H1 (cell line): ENCODE data around the gene GMNN. TPM values are rescaled to one million over a fixed set of nuclear protein-coding genes. Genes with fewer than 3 reads are reported as not detected.
"Not testable (repeated sequence)": the region's sequence is repeated elsewhere in the genome, so short reads cannot be mapped to it uniquely, and the experiment has no call there.

Source experiments
- CTCF ChIA-PET: fragments of 300-600 bp; sonication (Branson Sonifier 250); formaldehyde crosslinking; loops from one replicate; lab custom pipeline; 2021; ENCODE audit not compliant: partially characterized antibody; lab: Charles Lee
- POLR2A ChIA-PET: fragments of 300-600 bp; sonication (Branson Sonifier 250); formaldehyde crosslinking; loops from one replicate; lab custom pipeline; 2021; ENCODE audit warnings: inconsistent platforms; ENCODE audit not compliant: partially characterized antibody; lab: Charles Lee
- DNase-seq, 2 experiments: peaks; one replicate each; pipeline versions ENCODE4 v3.0.0 to v3.0.0-alpha.2; 2010 to 2022; ENCODE audit warnings: low spot score in 2 of 2, low read depth in 1 of 2, mixed read lengths in 1 of 2
- FAIRE-seq: peaks from 2 replicates; lab custom pipeline; 2011; peaks lifted over from hg19 to GRCh38; lab: Jason Lieb, UNC
- H2AFZ ChIP-seq: 2 replicates; pipeline ENCODE4 v1.8.1; 2012; ENCODE audit warnings: low read length, inconsistent platforms
- H2AK5ac ChIP-seq: 2 replicates; pipeline ENCODE4 v1.6.1; 2013; ENCODE audit warnings: low read depth, low read length
- H2BK120ac ChIP-seq: replicated peaks from 2 replicates; pipeline ENCODE3; 2013; ENCODE audit warnings: low read depth, low read length, inconsistent platforms
- H2BK12ac ChIP-seq: 2 replicates; pipeline ENCODE4 v1.6.1; 2013; ENCODE audit warnings: low read depth, low read length
- H2BK15ac ChIP-seq: 2 replicates; pipeline ENCODE4 v1.6.1; 2013; ENCODE audit warnings: low read length
- H2BK20ac ChIP-seq: 2 replicates; pipeline ENCODE4 v1.6.1; 2013; ENCODE audit warnings: low read length
- H2BK5ac ChIP-seq: 2 replicates; pipeline ENCODE4 v1.6.1; 2013; ENCODE audit warnings: low read depth, low read length
- H3K14ac ChIP-seq: 2 replicates; pipeline ENCODE4 v1.6.1; 2013; ENCODE audit warnings: inconsistent platforms; ENCODE audit not compliant: insufficient read length
- H3K18ac ChIP-seq: 2 replicates; pipeline ENCODE4 v1.6.1; 2013; ENCODE audit warnings: low read length; ENCODE audit errors: extremely low read depth
- H3K23ac ChIP-seq: 2 replicates; pipeline ENCODE4 v1.6.1; 2013; ENCODE audit warnings: inconsistent platforms; ENCODE audit not compliant: insufficient read length
- H3K23me2 ChIP-seq: 2 replicates; pipeline ENCODE4 v1.6.1; 2013; ENCODE audit warnings: low read depth, low read length
- H3K27ac ChIP-seq: 2 replicates; pipeline ENCODE4 v1.6.1; 2011; ENCODE audit warnings: low read depth, low read length, inconsistent platforms
- H3K27me3 ChIP-seq, 4 experiments: replicated peaks in 1 of 4; 1 replicate in 1 of 4; 2 replicates in 3 of 4; pipeline versions ENCODE4 v1.6.1 to v1.8.1; 2011 to 2013; ENCODE audit warnings: low read length in 3 of 4, mild to moderate bottlenecking in 3 of 4, inconsistent platforms in 2 of 4, mixed read lengths in 2 of 4, moderate library complexity in 1 of 4; ENCODE audit not compliant: control insufficient read depth in 3 of 4, insufficient read depth in 3 of 4; ENCODE audit errors: extremely low read depth in 1 of 4
- H3K36me3 ChIP-seq, 4 experiments: 2 replicates each; pipeline versions ENCODE4 v1.6.1 to v1.8.1; 2011 to 2013; ENCODE audit warnings: mild to moderate bottlenecking in 4 of 4, low read length in 3 of 4, moderate library complexity in 2 of 4, control low read depth in 1 of 4, inconsistent platforms in 1 of 4; ENCODE audit not compliant: insufficient read depth in 4 of 4, control insufficient read depth in 2 of 4
- H3K4ac ChIP-seq: replicated peaks from 2 replicates; pipeline ENCODE3; 2013; ENCODE audit warnings: low read length, low read depth, mixed read lengths, inconsistent platforms; ENCODE audit not compliant: insufficient read length
- H3K4me1 ChIP-seq, 4 experiments: replicated peaks in 1 of 4; 1 replicate in 1 of 4; 2 replicates in 3 of 4; pipeline versions ENCODE4 v1.6.1 to v1.8.1; 2011 to 2013; ENCODE audit warnings: low read length in 3 of 4, inconsistent platforms in 2 of 4, mixed read lengths in 1 of 4; ENCODE audit not compliant: insufficient read depth in 4 of 4, control insufficient read depth in 3 of 4
- H3K4me2 ChIP-seq, 2 experiments: 2 replicates each; pipeline versions ENCODE4 v1.6.1 to v1.8.1; 2011 to 2013; ENCODE audit warnings: low read depth in 2 of 2, low read length in 2 of 2, control low read depth in 1 of 2, inconsistent platforms in 1 of 2, mild to moderate bottlenecking in 1 of 2; ENCODE audit not compliant: insufficient read depth in 1 of 2
- H3K4me3 ChIP-seq, 4 experiments: fragments of 200-600, 300-600 bp in 1 of 4; sonication (generic), shearing (Covaris generic), sonication (Bioruptor Twin) in 1 of 4; 2 replicates each; pipeline versions ENCODE4 v1.5.1 to v1.8.1; 2011 to 2016; ENCODE audit warnings: low read length in 4 of 4, low read depth in 3 of 4, control low read depth in 2 of 4, inconsistent platforms in 2 of 4, mild to moderate bottlenecking in 2 of 4, mixed read lengths in 1 of 4, moderate library complexity in 1 of 4; ENCODE audit not compliant: insufficient read depth in 2 of 4; ENCODE audit errors: extremely low read depth in 1 of 4
- H3K56ac ChIP-seq: replicated peaks from 2 replicates; pipeline ENCODE3; 2013; ENCODE audit warnings: low read depth, mild to moderate bottlenecking, mixed read lengths, low read length, inconsistent platforms; ENCODE audit not compliant: insufficient read length
- H3K79me1 ChIP-seq: 2 replicates; pipeline ENCODE4 v1.6.1; 2013; ENCODE audit warnings: low read depth, low read length, control low read depth
- H3K79me2 ChIP-seq, 2 experiments: 2 replicates each; pipeline versions ENCODE4 v1.6.1 to v1.8.1; 2012 to 2013; ENCODE audit warnings: low read length in 2 of 2, mild to moderate bottlenecking in 2 of 2, inconsistent platforms in 1 of 2; ENCODE audit not compliant: insufficient read depth in 2 of 2, control insufficient read depth in 1 of 2
- H3K9ac ChIP-seq, 4 experiments: replicated peaks in 1 of 4; 1 replicate in 1 of 4; 2 replicates in 3 of 4; pipeline versions ENCODE4 v1.6.1 to v1.8.1; 2011 to 2013; ENCODE audit warnings: low read depth in 3 of 4, low read length in 3 of 4, control low read depth in 2 of 4, mild to moderate bottlenecking in 2 of 4, moderate library complexity in 2 of 4, inconsistent platforms in 1 of 4; ENCODE audit errors: extremely low read depth in 1 of 4
- H3K9me3 ChIP-seq, 2 experiments: 2 replicates each; pipeline versions ENCODE4 v1.6.1 to v1.8.1; 2012 to 2013; ENCODE audit warnings: mild to moderate bottlenecking in 2 of 2, moderate library complexity in 2 of 2, control low read depth in 1 of 2, inconsistent platforms in 1 of 2, low read depth in 1 of 2, low read length in 1 of 2, mixed read lengths in 1 of 2; ENCODE audit not compliant: insufficient read depth in 2 of 2
- H4K20me1 ChIP-seq, 2 experiments: replicated peaks in 1 of 2; 2 replicates each; pipeline versions ENCODE3 to v1.8.1; 2011 to 2013; ENCODE audit warnings: inconsistent platforms in 2 of 2, low read length in 2 of 2, mild to moderate bottlenecking in 1 of 2; ENCODE audit not compliant: insufficient read depth in 2 of 2, control insufficient read depth in 1 of 2
- H4K5ac ChIP-seq: 2 replicates; pipeline ENCODE4 v1.6.1; 2013; ENCODE audit warnings: low read length, low read depth, mixed read lengths, inconsistent platforms; ENCODE audit not compliant: insufficient read length
- H4K8ac ChIP-seq: 2 replicates; pipeline ENCODE4 v1.8.0; 2013; ENCODE audit warnings: mild to moderate bottlenecking, moderate library complexity, low read length, inconsistent platforms; ENCODE audit not compliant: insufficient read depth; ENCODE audit errors: extremely low read depth
- H4K91ac ChIP-seq: replicated peaks from 2 replicates; pipeline ENCODE3; 2013; ENCODE audit warnings: low read length, mixed read lengths, inconsistent platforms; ENCODE audit not compliant: insufficient read length
- WGBS, 2 experiments: shearing (Covaris generic) in 1 of 2; methylation state at CpG; one replicate each; pipeline versions ENCODE4 v1.1.6 to v1.1.7; 2013 to 2015; ENCODE audit warnings: low lambda C conversion rate in 2 of 2, mixed read lengths in 2 of 2, inconsistent platforms in 1 of 2, low coverage in 1 of 2, missing lambda C conversion rate in 1 of 2; ENCODE audit not compliant: insufficient replicate concordance in 2 of 2, insufficient coverage in 1 of 2, insufficient read length in 1 of 2; ENCODE audit errors: extremely low coverage in 1 of 2, missing lambda C conversion rate in 1 of 2; 5-methylcytosine and 5-hydroxymethylcytosine counted together
- polyA plus RNA-seq, 7 experiments: library from polyadenylated mRNA; depleted of rRNA in 3 of 7; stranded (reverse) in 5 of 7; unstranded in 2 of 7; fragments of >200 nt in 5 of 7; fragments of 200-250 nt in 2 of 7; gene quantifications; 1 replicate in 5 of 7; 2 replicates in 1 of 7; 4 replicates in 1 of 7; pipeline versions ENCODE4 v1.2.1 to v1.2.3, GENCODE V29; 2011 to 2013; ENCODE audit warnings: missing spikeins in 2 of 7, mixed read lengths in 2 of 7
- total RNA-seq: library from RNA; stranded (reverse); fragmentation: NEBNext Ultra II Directional; extraction: Animal tissue kit (Norgen Biotek cat#: 25700); gene quantifications from 2 replicates; pipeline ENCODE4 v1.2.1, GENCODE V29; 2021

GMNN gene
- total and polyA plus RNA-seq, 2 of the 8 experiments (the other 6 are each of a cell fraction or from before 2014, with no cell fraction given) = 65.9 to 101 TPM

DNA sequence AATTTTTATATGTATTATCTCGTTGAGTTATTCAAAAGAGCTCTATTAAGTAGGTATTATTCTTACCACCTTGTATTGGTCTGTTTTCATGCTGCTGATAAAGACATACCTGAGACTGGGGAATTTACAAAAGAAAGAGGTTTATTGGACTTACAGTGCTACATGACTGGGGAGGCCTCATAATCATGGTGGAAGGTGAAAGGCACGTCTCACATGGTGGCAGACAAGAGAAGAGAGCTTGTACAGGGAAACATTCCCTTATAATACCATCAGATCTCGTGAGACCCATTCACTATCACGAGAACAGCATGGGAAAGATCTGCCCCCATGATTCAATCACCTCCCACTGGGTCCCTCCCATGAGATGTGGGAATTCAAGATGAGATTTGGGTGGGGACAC is 20.4 kb upstream of the GMNN start:
- 84% methylated on average over 4 of the region's 4 CpGs; no CpG with 5 or more reads in 1 of the 2 experiments for WGBS, 2 experiments
- H3K27ac ChIP-seq, H2AK5ac ChIP-seq, H2BK20ac ChIP-seq, H3K4me3 ChIP-seq, H3K4me1 ChIP-seq, H2BK15ac ChIP-seq, H3K23me2 ChIP-seq, FAIRE-seq, H3K9ac ChIP-seq, H2BK12ac ChIP-seq, H4K5ac ChIP-seq, H3K9me3 ChIP-seq, H3K27me3 ChIP-seq, H3K36me3 ChIP-seq, H2BK5ac ChIP-seq, H3K4me2 ChIP-seq, H3K79me1 ChIP-seq, H2BK120ac ChIP-seq, H3K79me2 ChIP-seq, H4K20me1 ChIP-seq, H3K4ac ChIP-seq, H3K23ac ChIP-seq, H3K18ac ChIP-seq, H4K8ac ChIP-seq, H2AFZ ChIP-seq, DNase-seq, H3K56ac ChIP-seq, H4K91ac ChIP-seq, H3K14ac ChIP-seq: not testable (repeated sequence)
- ChIA-PET POLR2A (interaction anchor here (0.6 kb wide), 1 partner anchor 345 kb away, joined by 3 read pairs; no protein-coding TSS in a partner anchor), CTCF (interaction anchor here (0.9 kb wide), 1 partner anchor 164 kb away, joined by 3 read pairs; no protein-coding TSS in a partner anchor)
